GM21367 (cell line): ENCODE measurements around the gene LSM14B.

Experiments
- ATAC-seq: cut with Tn5 transposase; IDR thresholded peaks from one replicate; pipeline ENCODE4 v1.9.1; 2021; ENCODE audit not compliant: unreplicated experiment

LSM14B gene

DNA sequence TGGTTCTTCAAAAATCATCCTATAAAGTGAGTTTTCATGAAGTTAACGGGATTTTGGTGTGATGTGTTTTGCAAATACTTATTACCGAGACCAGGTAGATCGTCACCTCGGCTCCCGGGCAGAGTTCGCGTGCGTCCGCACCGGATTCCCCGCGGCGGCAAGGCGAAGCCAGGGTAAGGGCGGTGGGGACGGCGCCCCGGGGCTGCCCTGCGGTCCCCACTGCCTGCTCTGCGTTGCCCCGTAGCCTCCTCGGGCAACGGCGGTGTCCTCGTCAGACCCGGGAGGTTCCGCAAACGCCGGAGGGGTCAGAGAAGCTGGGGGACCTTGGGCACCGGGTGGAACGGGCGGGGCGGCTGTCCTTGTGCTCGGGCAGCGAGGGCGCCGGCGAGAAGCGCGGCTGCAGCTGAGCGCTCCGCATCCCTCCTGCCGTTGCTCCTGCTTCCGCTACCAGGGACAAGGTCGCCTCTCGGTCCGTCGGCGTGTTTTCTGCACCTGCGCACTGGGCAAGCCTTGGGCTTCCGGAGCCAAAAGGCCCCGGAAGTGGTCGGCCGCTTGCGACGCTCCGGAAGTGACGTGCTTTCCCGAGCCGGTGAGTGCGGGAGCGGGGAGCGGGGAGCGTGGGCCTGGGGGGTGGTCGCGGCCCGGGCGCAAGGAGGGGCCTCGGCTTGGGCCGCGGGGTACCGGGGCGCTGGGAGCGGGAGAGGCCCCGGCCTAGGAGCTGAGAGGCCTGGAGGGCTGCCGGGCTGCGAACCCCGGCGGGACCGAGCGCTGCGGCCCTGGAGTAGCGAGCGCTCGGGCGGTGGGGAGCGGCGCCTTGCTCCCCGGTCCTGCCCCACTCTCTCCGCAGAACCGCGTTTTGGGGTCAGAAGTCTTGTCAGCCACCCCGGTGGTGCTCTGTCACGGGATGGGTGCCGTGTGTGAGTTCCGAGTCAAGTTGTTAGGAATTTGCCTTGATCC, 60.5 kb downstream of the LSM14B start, which contains the start of gene MTG2:
Gene MTG2 (plus strand): TSS at position 560 of the 957 bp plus-strand sequence. CDS start 10,393 bp downstream, outside the sequence.
- peak; percentile 87 for ATAC-seq

DNA sequence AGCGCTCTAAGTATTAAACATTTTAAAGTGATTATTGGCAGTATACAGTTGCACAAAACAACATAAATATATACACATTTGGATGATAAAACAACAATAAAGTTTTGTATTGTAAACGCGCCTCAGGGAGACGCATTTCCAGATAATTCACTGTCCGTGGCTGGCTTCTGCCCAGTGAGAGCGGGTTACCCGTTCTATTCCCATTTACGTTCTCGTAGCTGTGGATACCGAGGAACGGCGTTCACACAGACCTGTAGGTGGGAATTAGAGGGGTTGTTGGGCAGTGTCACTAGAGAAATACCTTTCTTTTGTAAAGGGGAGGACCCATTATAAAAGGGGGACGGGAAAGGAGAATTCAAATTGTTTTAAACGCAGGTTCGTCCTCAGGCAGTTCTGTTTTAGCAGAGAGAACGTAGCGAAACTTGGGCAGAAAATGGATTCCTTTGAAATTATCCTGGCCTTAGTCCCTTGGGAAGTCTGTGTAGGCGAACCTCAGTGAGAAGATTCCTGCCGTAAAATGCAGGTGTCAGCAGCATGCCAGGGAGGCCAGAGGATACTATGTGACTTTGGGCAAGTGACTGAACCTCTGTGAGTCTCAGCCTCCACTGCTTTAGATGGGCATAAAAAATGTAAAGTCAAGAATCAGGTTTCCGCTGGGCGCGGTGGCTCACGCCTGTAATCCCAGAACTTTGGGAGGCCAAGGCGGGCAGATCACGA, 61.3 kb downstream of the LSM14B start:
- no peak for ATAC-seq
